Upper lobe of right lung (tissue), 1 donor: ENCODE results near the gene PPP1R17. TPM values are rescaled to one million over a fixed set of nuclear protein-coding genes. Genes with fewer than 3 reads are reported as not detected.

ENCODE experiments used
- ATAC-seq: fragments of 200-7000 bp; cut with Tn5 transposase; one replicate; pipeline ENCODE4 v1.9.1; 2020; ENCODE audit warnings: mild to moderate bottlenecking, moderate library complexity
- DNase-seq: peaks from one replicate; pipeline ENCODE4 v3.0.0-alpha.2; 2020
- H3K27ac ChIP-seq: fragments of 200-600 bp; one replicate; pipeline ENCODE4 v1.8.0; 2022
- H3K27me3 ChIP-seq: fragments of 200-600 bp; one replicate; pipeline ENCODE4 v1.8.0; 2022; ENCODE audit warnings: mild to moderate bottlenecking
- H3K36me3 ChIP-seq: fragments of 200-600 bp; one replicate; pipeline ENCODE4 v1.8.0; 2022
- H3K4me1 ChIP-seq: fragments of 200-600 bp; one replicate; pipeline ENCODE4 v1.8.0; 2022
- H3K4me3 ChIP-seq: fragments of 200-600 bp; one replicate; pipeline ENCODE4 v1.8.0; 2022; ENCODE audit warnings: mild to moderate bottlenecking
- H3K9me3 ChIP-seq: fragments of 200-600 bp; one replicate; pipeline ENCODE4 v1.8.0; 2022
- CTCF ChIP-seq: fragments of 200-600 bp; IDR thresholded peaks from one replicate; pipeline ENCODE4 v1.8.0; 2022; ENCODE audit warnings: antibody characterized with exemption
- intact Hi-C: fragments of 100-400 bp; cut with DNase I; formaldehyde crosslinking; loops from one replicate; pipeline ENCODE4 v1.11.0; 2022
- total RNA-seq: library from RNA; stranded (reverse); fragmentation: NEBNext Ultra II Directional; extraction: Animal tissue kit (Norgen Biotek cat#: 25700); gene quantifications from one replicate; pipeline ENCODE4 v1.2.1, GENCODE V29; 2021
- donor health status: DM: no; HTN: yes; CAD: no; lungs with severe emphysema.

Gene PPP1R17
- total RNA-seq, 1 donor from 2014 or later = not detected

DNA sequence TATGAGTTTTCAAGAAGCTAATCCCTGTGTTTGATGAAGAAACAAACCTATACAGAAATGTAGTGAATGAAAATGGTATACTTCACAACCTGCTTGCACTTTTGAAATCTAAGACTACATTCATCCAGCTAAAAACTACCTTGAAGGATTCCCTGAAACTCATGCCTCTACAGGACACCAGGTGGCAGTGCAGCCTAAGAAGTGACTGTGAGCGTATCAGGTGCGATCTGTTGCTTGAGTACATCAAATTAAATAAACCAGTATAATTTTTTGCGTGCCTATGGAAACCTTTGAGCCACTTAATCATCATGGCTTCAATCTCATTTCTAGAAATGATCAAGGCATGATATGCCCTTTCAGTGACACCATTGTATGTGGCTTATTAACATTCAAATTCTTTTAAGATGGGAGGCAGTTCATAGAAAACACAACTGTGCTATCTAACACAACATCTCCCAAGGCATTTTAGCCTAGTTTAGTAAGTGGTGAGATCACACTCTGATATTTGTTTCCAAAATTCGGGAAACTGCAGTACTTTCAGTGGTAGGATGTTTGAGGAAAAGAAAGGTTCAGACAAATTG lies 57.4 kb downstream of the PPP1R17 start:
- peak; percentile 86 for ATAC-seq
- no peaks in the 10 kb centered on the region for H3K27me3 ChIP-seq
- H3K36me3 ChIP-seq = no peaks in the 10 kb centered on the region
- intact Hi-C loops = loop anchor here (10.0 kb wide), 1 partner anchor 460 kb away; no protein-coding TSS in a partner anchor
- no peak overlapping the region for H3K27ac ChIP-seq
- TF ChIP-seq CTCF = peak; percentile 86
- no peaks in the 10 kb centered on the region for H3K4me1 ChIP-seq
- no peaks in the 10 kb centered on the region for H3K9me3 ChIP-seq
- DNase-seq = no peak
- H3K4me3 ChIP-seq = no peak overlapping the region

- DNase-seq = no peak
- no peak for TF ChIP-seq CTCF
- intact Hi-C loops = loop anchor here (10.0 kb wide), 1 partner anchor 457 kb away; no protein-coding TSS in a partner anchor
- H3K9me3 ChIP-seq = no peaks in the 10 kb centered on the region
- H3K27ac ChIP-seq = no peak overlapping the region
- no peak overlapping the region for H3K4me3 ChIP-seq
- no peaks in the 10 kb centered on the region for H3K36me3 ChIP-seq
- ATAC-seq = no peak
- H3K27me3 ChIP-seq = no peaks in the 10 kb centered on the region
- no peaks in the 10 kb centered on the region for H3K4me1 ChIP-seq
These were observed 60.5 kb downstream of the PPP1R17 start for GRCh38 chr7:31747553-31747952.

DNA sequence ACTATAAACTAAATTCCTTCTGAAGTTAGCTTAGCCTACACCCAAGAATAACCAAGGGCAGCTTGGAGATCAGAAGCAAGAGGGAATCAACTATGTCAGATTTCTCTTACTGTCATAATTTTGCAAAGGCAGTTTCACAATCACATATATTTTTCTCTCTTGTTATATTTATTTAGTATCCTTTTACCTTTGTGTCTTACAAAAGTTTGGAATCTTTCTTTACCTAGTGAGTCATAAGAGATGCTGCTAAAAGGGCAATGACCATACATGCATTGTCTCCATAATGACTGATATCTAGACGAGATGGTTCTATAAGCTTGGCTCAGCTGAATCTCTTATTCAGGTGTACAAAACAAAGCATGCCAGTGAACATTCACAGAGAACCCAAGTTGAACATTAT lies 61.1 kb downstream of the PPP1R17 start:
- intact Hi-C loops = loop anchor here (10.0 kb wide), 1 partner anchor 457 kb away; no protein-coding TSS in a partner anchor
- H3K4me3 ChIP-seq = no peak overlapping the region

GRCh38 chr7:31751726-31752125 lies 64.7 kb downstream of the PPP1R17 start:
- H3K4me1 ChIP-seq = no peaks in the 10 kb centered on the region
- no peaks in the 10 kb centered on the region for H3K9me3 ChIP-seq
- TF ChIP-seq CTCF = no peak
- DNase-seq (no peak), ATAC-seq (no peak)
- intact Hi-C loops = no loop called here
- H3K27ac ChIP-seq = no peak overlapping the region
- H3K36me3 ChIP-seq = no peaks in the 10 kb centered on the region
- H3K4me3 ChIP-seq = no peak overlapping the region
- no peaks in the 10 kb centered on the region for H3K27me3 ChIP-seq

More for the DNA sequence above, 61.1 kb downstream of the PPP1R17 start:
- Histone ChIP-seq H3K27me3 (no peaks in the 10 kb centered on the region), H3K9me3 (no peaks in the 10 kb centered on the region), H3K27ac (no peak overlapping the region), H3K36me3 (no peaks in the 10 kb centered on the region), H3K4me1 (no peaks in the 10 kb centered on the region)
- ATAC-seq (no peak), DNase-seq (no peak)
- TF ChIP-seq CTCF = no peak

Other genes starting within 250 kb of the PPP1R17 start
- not detected for gene ITPRID1, start 173.1 kb upstream of the PPP1R17 start, total RNA-seq